Stimulated activated CD8-positive, alpha-beta memory T cell treated with anti-CD3 and anti-CD28 coated beads, Interleukin-2, amount 100 ng/mL, for 48 hours (primary cell): ENCODE data around the gene RASAL2.
"Not testable (repeated sequence)": the region's sequence is repeated elsewhere in the genome, so short reads cannot be mapped to it uniquely, and the experiment has no call there.

Source experiments
- DNase-seq, 2 donors: peaks; one replicate each; pipeline ENCODE4 v3.0.0-alpha.2; 2020; ENCODE audit warnings: low read depth in 2 of 2

Gene RASAL2

GRCh38 chr1:178119628-178120027 lies 25.7 kb downstream of the RASAL2 start:
- DNase-seq: no peak

GRCh38 chr1:178120088-178120487 lies 26.2 kb downstream of the RASAL2 start:
- no peak for DNase-seq

- DNase-seq: not testable (repeated sequence)
These were observed 26.7 kb downstream of the RASAL2 start for GRCh38 chr1:178120520-178121052.

GRCh38 chr1:178121883-178122282 lies 28.0 kb downstream of the RASAL2 start:
- DNase-seq: no peak

GRCh38 chr1:178122283-178122682 lies 28.4 kb downstream of the RASAL2 start:
- no peak for DNase-seq

GRCh38 chr1:178124115-178124514 lies 30.2 kb downstream of the RASAL2 start:
- DNase-seq: no peak

GRCh38 chr1:178126261-178126660 lies 32.4 kb downstream of the RASAL2 start:
- DNase-seq: no peak

- DNase-seq: no peak
These were observed 32.9 kb downstream of the RASAL2 start for GRCh38 chr1:178126741-178127185.

GRCh38 chr1:178127482-178128191 lies 33.7 kb downstream of the RASAL2 start:
- no peak for DNase-seq

GRCh38 chr1:178133239-178133989 lies 39.5 kb downstream of the RASAL2 start:
- no peak for DNase-seq

GRCh38 chr1:178134061-178134460 lies 40.2 kb downstream of the RASAL2 start:
- no peak for DNase-seq

GRCh38 chr1:178137238-178137637 lies 43.3 kb downstream of the RASAL2 start:
- DNase-seq: no peak

- no peak for DNase-seq
These were observed 48.9 kb downstream of the RASAL2 start for GRCh38 chr1:178142806-178143205.

GRCh38 chr1:178143730-178144690 lies 50.1 kb downstream of the RASAL2 start:
- DNase-seq: no peak

- no peak for DNase-seq
These were observed 51.7 kb downstream of the RASAL2 start for GRCh38 chr1:178145605-178146004.

- no peak for DNase-seq
These were observed 52.5 kb downstream of the RASAL2 start for GRCh38 chr1:178146436-178146835.

- DNase-seq: no peak
These were observed 56.7 kb downstream of the RASAL2 start for GRCh38 chr1:178150610-178151009.

- no peak for DNase-seq
These were observed 57.9 kb downstream of the RASAL2 start for GRCh38 chr1:178151831-178152230.

- DNase-seq: no peak
These were observed 61.8 kb downstream of the RASAL2 start for GRCh38 chr1:178155481-178156255.

GRCh38 chr1:178160736-178161475 lies 67.0 kb downstream of the RASAL2 start:
- DNase-seq: no peak
